VCaP (cell line): ENCODE measurements around the gene KCNK18.

Experiments
- H3K27ac ChIP-seq: fragments of 450-650 bp; 2 replicates; pipeline ENCODE4 v1.5.1; 2017
- CTCF ChIP-seq: fragments of 450-650 bp; conservative IDR thresholded peaks from 2 replicates; pipeline ENCODE4 v1.5.1; 2017; ENCODE audit warnings: mild to moderate bottlenecking, moderate library complexity

Gene KCNK18

GRCh38 chr10:117249493-117250093 is 52.3 kb downstream of the KCNK18 start:
- H3K27ac ChIP-seq, result no peak overlapping the region
- no peak for TF ChIP-seq CTCF

GRCh38 chr10:117250411-117250810 is 53.1 kb downstream of the KCNK18 start:
- TF ChIP-seq CTCF, result no peak
- no peak overlapping the region for H3K27ac ChIP-seq

GRCh38 chr10:117253908-117254307 is 56.6 kb downstream of the KCNK18 start:
- no peak for TF ChIP-seq CTCF

GRCh38 chr10:117254338-117254737 is 57.0 kb downstream of the KCNK18 start:
- no peak overlapping the region for H3K27ac ChIP-seq
- no peak for TF ChIP-seq CTCF

More at GRCh38 chr10:117253908-117254307, 56.6 kb downstream of the KCNK18 start:
- no peak overlapping the region for H3K27ac ChIP-seq

GRCh38 chr10:117254774-117255735 is 57.8 kb downstream of the KCNK18 start:
- no peak for TF ChIP-seq CTCF
- no peak overlapping the region for H3K27ac ChIP-seq

GRCh38 chr10:117255835-117256460 is 58.7 kb downstream of the KCNK18 start:
- H3K27ac ChIP-seq, result no peak overlapping the region
- TF ChIP-seq CTCF, result no peak

- no peak overlapping the region for H3K27ac ChIP-seq
- no peak for TF ChIP-seq CTCF
Observed at GRCh38 chr10:117256910-117257309, 59.6 kb downstream of the KCNK18 start.
